ENCODE data around the gene PLPP1.

The PLPP1 gene

GRCh38 chr5:55534436-55535198 is at the start of gene PLPP1:
Gene PLPP1 (minus strand): TSS chr5:55534964. CDS start chr5:55534629, 335 bp downstream.
- peak; percentile 69 for DNase-seq

GRCh38 chr5:55583578-55583977 is 48.8 kb upstream of the PLPP1 start:
- DNase-seq = no peak

- DNase-seq = no peak
Observed at GRCh38 chr5:55582256-55582655, 47.5 kb upstream of the PLPP1 start.

GRCh38 chr5:55580042-55580441 is 45.3 kb upstream of the PLPP1 start:
- no peak for DNase-seq

- DNase-seq = no peak
Observed at GRCh38 chr5:55578771-55579170, 44.0 kb upstream of the PLPP1 start.

- peak; percentile 31 for DNase-seq
Observed at GRCh38 chr5:55577353-55578060, 42.7 kb upstream of the PLPP1 start.

- DNase-seq = no peak
Observed at GRCh38 chr5:55576661-55577060, 41.9 kb upstream of the PLPP1 start.

GRCh38 chr5:55575815-55576583 is 41.2 kb upstream of the PLPP1 start:
- no peak for DNase-seq

- no peak for DNase-seq
Observed at GRCh38 chr5:55572600-55572999, 37.8 kb upstream of the PLPP1 start.

GRCh38 chr5:55572020-55572419 is 37.3 kb upstream of the PLPP1 start:
- DNase-seq = no peak

GRCh38 chr5:55570570-55570969 is 35.8 kb upstream of the PLPP1 start:
- DNase-seq = no peak

GRCh38 chr5:55570026-55570425 is 35.3 kb upstream of the PLPP1 start:
- no peak for DNase-seq

- DNase-seq = no peak
Observed at GRCh38 chr5:55569513-55569865, 34.7 kb upstream of the PLPP1 start.

- DNase-seq = no peak
Observed at GRCh38 chr5:55568654-55569512, 34.1 kb upstream of the PLPP1 start.

GRCh38 chr5:55564721-55565120 is 30.0 kb upstream of the PLPP1 start:
- DNase-seq = no peak

- no peak for DNase-seq
Observed at GRCh38 chr5:55558484-55558883, 23.7 kb upstream of the PLPP1 start.

- DNase-seq = no peak
Observed at GRCh38 chr5:55557123-55557522, 22.4 kb upstream of the PLPP1 start.

GRCh38 chr5:55554585-55555202 is 19.9 kb upstream of the PLPP1 start:
- DNase-seq = no peak

GRCh38 chr5:55551904-55552303 is 17.1 kb upstream of the PLPP1 start:
- no peak for DNase-seq

GRCh38 chr5:55551358-55551757 is 16.6 kb upstream of the PLPP1 start:
- no peak for DNase-seq

- DNase-seq = no peak
Observed at GRCh38 chr5:55547781-55548180, 13.0 kb upstream of the PLPP1 start.

GRCh38 chr5:55546947-55547346 is 12.2 kb upstream of the PLPP1 start:
- no peak for DNase-seq
